SK-N-SH (cell line): Measurements from ENCODE around the gene MIA. TPM values are rescaled to one million over a fixed set of nuclear protein-coding genes. Genes with fewer than 3 reads are reported as not detected.

ENCODE experiments used
- CTCF ChIA-PET: fragments of 300-600, 350-600 bp; formaldehyde crosslinking; extraction: SDS; loops from one replicate; lab custom pipeline; 2021; lab: Yijun Ruan, JAX
- POLR2A ChIA-PET: fragments of 350-600 bp; sonication (Branson Sonifier 250); formaldehyde crosslinking; extraction: SDS; loops from one replicate; lab custom pipeline; 2020; ENCODE audit warnings: antibody characterized with exemption, inconsistent platforms; lab: Yijun Ruan, JAX
- DNase-seq: peaks from one replicate; pipeline ENCODE4 v3.0.0; 2012
- H2AFZ ChIP-seq: fragments of 200-600 bp; sonication (generic); 2 replicates; pipeline ENCODE4 v1.8.1; 2016; ENCODE audit warnings: antibody characterized with exemption, mild to moderate bottlenecking, low read depth
- H3F3A ChIP-seq: fragments of 200-600 bp; sonication (generic); replicated peaks from 2 replicates; pipeline ENCODE3; 2016; ENCODE audit warnings: antibody characterized with exemption, mild to moderate bottlenecking; ENCODE audit not compliant: insufficient read depth
- H3K27ac ChIP-seq, 2 experiments: fragments of 200-500 bp in 1 of 2; fragments of 200-600 bp in 1 of 2; sonication (Bioruptor generic) in 1 of 2; sonication (generic), shearing (Covaris generic) in 1 of 2; 2 replicates each; pipeline versions ENCODE4 v1.5.1 to v1.6.1; 2014 to 2016; ENCODE audit warnings: low read depth in 2 of 2, inconsistent platforms in 1 of 2, low read length in 1 of 2, mild to moderate bottlenecking in 1 of 2, mixed read lengths in 1 of 2
- H3K27me3 ChIP-seq: fragments of 200-600 bp; sonication (generic), shearing (Covaris generic); 2 replicates; pipeline ENCODE4 v1.6.1; 2016; ENCODE audit warnings: mixed run types; ENCODE audit not compliant: insufficient read depth
- H3K36me3 ChIP-seq, 2 experiments: fragments of 200-500 bp in 1 of 2; fragments of 200-600 bp in 1 of 2; sonication (Bioruptor generic) in 1 of 2; sonication (generic) in 1 of 2; replicated peaks in 1 of 2; 2 replicates each; pipeline versions ENCODE3 to v1.5.1; 2014 to 2016; ENCODE audit warnings: low read length in 1 of 2, mild to moderate bottlenecking in 1 of 2; ENCODE audit not compliant: insufficient read depth in 2 of 2, control insufficient read depth in 1 of 2
- H3K4me1 ChIP-seq, 2 experiments: fragments of 200-500 bp in 1 of 2; fragments of 200-600 bp in 1 of 2; sonication (Bioruptor generic) in 1 of 2; sonication (generic), shearing (Covaris generic) in 1 of 2; 2 replicates each; pipeline versions ENCODE4 v1.5.1 to v1.6.1; 2014 to 2016; ENCODE audit warnings: low read depth in 1 of 2, low read length in 1 of 2, mixed run types in 1 of 2; ENCODE audit not compliant: insufficient read depth in 2 of 2, control insufficient read depth in 1 of 2
- H3K4me2 ChIP-seq: fragments of 200-600 bp; sonication (generic), shearing (Covaris generic); 2 replicates; pipeline ENCODE4 v1.6.1; 2017; ENCODE audit warnings: mixed run types
- H3K4me3 ChIP-seq, 2 experiments: fragments of 200-500 bp in 1 of 2; fragments of 200-600 bp in 1 of 2; sonication (Bioruptor generic) in 1 of 2; sonication (generic), shearing (Covaris generic) in 1 of 2; 2 replicates each; pipeline versions ENCODE4 v1.5.1 to v1.8.1; 2014 to 2016; ENCODE audit warnings: low read depth in 2 of 2, inconsistent platforms in 1 of 2, low read length in 1 of 2, mild to moderate bottlenecking in 1 of 2, mixed read lengths in 1 of 2, moderate library complexity in 1 of 2
- H3K79me2 ChIP-seq: fragments of 200-600 bp; sonication (generic); 2 replicates; pipeline ENCODE4 v1.8.1; 2017; ENCODE audit warnings: mild to moderate bottlenecking; ENCODE audit not compliant: insufficient read depth
- H3K9ac ChIP-seq: fragments of 200-600 bp; sonication (generic); 2 replicates; pipeline ENCODE4 v1.6.1; 2017; ENCODE audit warnings: mixed run types
- H3K9me2 ChIP-seq: fragments of 200-600 bp; sonication (generic); 2 replicates; pipeline ENCODE4 v1.6.1; 2017; ENCODE audit warnings: mixed run types
- H3K9me3 ChIP-seq: fragments of 200-600 bp; sonication (generic); 2 replicates; pipeline ENCODE4 v1.6.1; 2017; ENCODE audit warnings: mixed run types, mild to moderate bottlenecking, moderate library complexity
- H4K20me1 ChIP-seq: fragments of 200-600 bp; sonication (generic); 2 replicates; pipeline ENCODE4 v1.6.1; 2017; ENCODE audit warnings: mild to moderate bottlenecking, mixed run types; ENCODE audit not compliant: insufficient read depth
- FOSL2 ChIP-seq: IDR thresholded peaks from 2 replicates; pipeline ENCODE4 v1.4.0; 2012; ENCODE audit warnings: low read depth, mild to moderate bottlenecking, moderate library complexity, borderline replicate concordance
- FOXM1 ChIP-seq: IDR thresholded peaks from 2 replicates; pipeline ENCODE4 v1.4.0; 2012; ENCODE audit warnings: low read depth, mild to moderate bottlenecking
- GABPA ChIP-seq: IDR thresholded peaks from 2 replicates; pipeline ENCODE4 v1.4.0; 2012; ENCODE audit warnings: low read depth, mild to moderate bottlenecking
- JUND ChIP-seq: IDR thresholded peaks from 2 replicates; pipeline ENCODE4 v1.4.0; 2012
- MEF2A ChIP-seq: IDR thresholded peaks from 2 replicates; pipeline ENCODE4 v1.4.0; 2012; ENCODE audit warnings: low read depth, borderline replicate concordance
- MXI1 ChIP-seq: IDR thresholded peaks from 2 replicates; pipeline ENCODE4 v1.6.1; 2012; ENCODE audit warnings: mild to moderate bottlenecking, low read depth, low read length, improper control_type of control experiment
- POLR2AphosphoS5 ChIP-seq: IDR thresholded peaks from 2 replicates; pipeline ENCODE4 v1.6.1; 2012; ENCODE audit warnings: low read depth, low read length
- REST ChIP-seq: IDR thresholded peaks from 2 replicates; pipeline ENCODE4 v1.6.1; 2012; ENCODE audit warnings: mild to moderate bottlenecking, low read depth, low read length, moderate library complexity
- RFX5 ChIP-seq: IDR thresholded peaks from 2 replicates; pipeline ENCODE4 v1.6.1; 2012; ENCODE audit warnings: mild to moderate bottlenecking, improper control_type of control experiment, low read length
- RXRA ChIP-seq: IDR thresholded peaks from 2 replicates; pipeline ENCODE4 v1.4.0; 2012; ENCODE audit warnings: low read depth, mild to moderate bottlenecking, borderline replicate concordance
- TEAD4 ChIP-seq: IDR thresholded peaks from 2 replicates; pipeline ENCODE4 v1.4.0; 2012; ENCODE audit warnings: mild to moderate bottlenecking, borderline replicate concordance; ENCODE audit not compliant: insufficient read depth
- USF1 ChIP-seq: IDR thresholded peaks from 2 replicates; pipeline ENCODE4 v1.4.0; 2012; ENCODE audit warnings: low read depth, borderline replicate concordance
- WGBS: methylation state at CpG from one replicate; pipeline ENCODE4 v1.1.6; 2017; ENCODE audit warnings: low lambda C conversion rate; 5-methylcytosine and 5-hydroxymethylcytosine counted together
- polyA plus RNA-seq, 3 experiments: library from polyadenylated mRNA; depleted of rRNA; stranded (reverse); fragments of >200 nt; gene quantifications; 2 replicates each; pipeline ENCODE4 v1.2.3, GENCODE V29; 2012
- TF ChIP-seq, protein P1 (sequence below): IDR thresholded peaks from 2 replicates; pipeline ENCODE4 v1.4.0; 2012; ENCODE audit warnings: low read depth
- TF ChIP-seq, protein P2 (sequence below): fragments of 150-350 bp; IDR thresholded peaks from 2 replicates; pipeline ENCODE4 v1.6.1; 2016; ENCODE audit warnings: mild to moderate bottlenecking, low read depth, low read length

MIA gene
- polyA plus RNA-seq, 1 of the 3 experiments (the other 2 are of a cell fraction) = not detected

GRCh38 chr19:40791996-40792395 lies 16.7 kb downstream of the MIA start (continued):
- no peak for TF ChIP-seq USF1
- TF ChIP-seq TEAD4 = no peak
- no peak for TF ChIP-seq FOSL2
- TF ChIP-seq MXI1 = no peak
- TF ChIP-seq FOXM1 = no peak
- TF ChIP-seq GABPA = no peak
- TF ChIP-seq, protein P1, sequence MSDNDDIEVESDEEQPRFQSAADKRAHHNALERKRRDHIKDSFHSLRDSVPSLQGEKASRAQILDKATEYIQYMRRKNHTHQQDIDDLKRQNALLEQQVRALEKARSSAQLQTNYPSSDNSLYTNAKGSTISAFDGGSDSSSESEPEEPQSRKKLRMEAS = no peak
- TF ChIP-seq, protein P2, sequence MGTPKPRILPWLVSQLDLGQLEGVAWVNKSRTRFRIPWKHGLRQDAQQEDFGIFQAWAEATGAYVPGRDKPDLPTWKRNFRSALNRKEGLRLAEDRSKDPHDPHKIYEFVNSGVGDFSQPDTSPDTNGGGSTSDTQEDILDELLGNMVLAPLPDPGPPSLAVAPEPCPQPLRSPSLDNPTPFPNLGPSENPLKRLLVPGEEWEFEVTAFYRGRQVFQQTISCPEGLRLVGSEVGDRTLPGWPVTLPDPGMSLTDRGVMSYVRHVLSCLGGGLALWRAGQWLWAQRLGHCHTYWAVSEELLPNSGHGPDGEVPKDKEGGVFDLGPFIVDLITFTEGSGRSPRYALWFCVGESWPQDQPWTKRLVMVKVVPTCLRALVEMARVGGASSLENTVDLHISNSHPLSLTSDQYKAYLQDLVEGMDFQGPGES = no peak
- TF ChIP-seq MEF2A = no peak
- no peak for TF ChIP-seq POLR2AphosphoS5
- TF ChIP-seq RXRA = no peak
- TF ChIP-seq JUND = no peak
- TF ChIP-seq REST = no peak

- H2AFZ ChIP-seq = no peak overlapping the region
- no peak for TF ChIP-seq RFX5
- ChIA-PET POLR2A (interaction anchor here (0.9 to 3.6 kb wide), 3 partner anchors 19 to 107 kb away, joined by 5 to 31 read pairs (median 11); partner anchors contain the start of genes ACTMAP, NUMBL, RAB4B and SNRPA), CTCF (interaction anchor here (0.6 to 3.7 kb wide), 6 partner anchors 9 to 134 kb away, joined by 3 to 20 read pairs (median 10); partner anchors contain the start of gene RAB4B)
- no peaks in the 10 kb centered on the region for H3K27me3 ChIP-seq
- peak overlapping the region; percentile 84 to 89; a peak in 3 of 4 replicates for H3K27ac ChIP-seq
- WGBS = 95% methylated on average over 10 of the region's 14 CpGs
- H3K9me3 ChIP-seq = no peaks in the 10 kb centered on the region
- no peak for DNase-seq
- 0 out of 2 replicates have a peak overlapping the region, but pooled peaks have one; percentile 84 for H3K4me2 ChIP-seq
- peaks cover 21 to 26% of the 10 kb centered on the region in 2 experiments; a peak in 2 of 4 replicates for H3K4me1 ChIP-seq
- H3K9ac ChIP-seq = no peak overlapping the region; the same call in 1 of the 2 replicates
- H3K9me2 ChIP-seq = no peaks in the 10 kb centered on the region
- H4K20me1 ChIP-seq = peaks cover 28% of the 10 kb centered on the region
- peaks cover 33% of the 10 kb centered on the region for H3K79me2 ChIP-seq
- H3K36me3 ChIP-seq = peaks cover 13 to 15% of the 10 kb centered on the region in 2 experiments
- H3K4me3 ChIP-seq = no peak overlapping the region
- H3F3A ChIP-seq = peaks cover 9% of the 10 kb centered on the region
These were observed 22.0 kb downstream of the MIA start for GRCh38 chr19:40797166-40797962.
